ENCODE results near the gene ASTN2.

GRCh38 chr9:116479967-116480366 lies 934.9 kb downstream of the ASTN2 start:
- TF ChIP-seq, protein P1, sequence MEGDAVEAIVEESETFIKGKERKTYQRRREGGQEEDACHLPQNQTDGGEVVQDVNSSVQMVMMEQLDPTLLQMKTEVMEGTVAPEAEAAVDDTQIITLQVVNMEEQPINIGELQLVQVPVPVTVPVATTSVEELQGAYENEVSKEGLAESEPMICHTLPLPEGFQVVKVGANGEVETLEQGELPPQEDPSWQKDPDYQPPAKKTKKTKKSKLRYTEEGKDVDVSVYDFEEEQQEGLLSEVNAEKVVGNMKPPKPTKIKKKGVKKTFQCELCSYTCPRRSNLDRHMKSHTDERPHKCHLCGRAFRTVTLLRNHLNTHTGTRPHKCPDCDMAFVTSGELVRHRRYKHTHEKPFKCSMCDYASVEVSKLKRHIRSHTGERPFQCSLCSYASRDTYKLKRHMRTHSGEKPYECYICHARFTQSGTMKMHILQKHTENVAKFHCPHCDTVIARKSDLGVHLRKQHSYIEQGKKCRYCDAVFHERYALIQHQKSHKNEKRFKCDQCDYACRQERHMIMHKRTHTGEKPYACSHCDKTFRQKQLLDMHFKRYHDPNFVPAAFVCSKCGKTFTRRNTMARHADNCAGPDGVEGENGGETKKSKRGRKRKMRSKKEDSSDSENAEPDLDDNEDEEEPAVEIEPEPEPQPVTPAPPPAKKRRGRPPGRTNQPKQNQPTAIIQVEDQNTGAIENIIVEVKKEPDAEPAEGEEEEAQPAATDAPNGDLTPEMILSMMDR (IDR thresholded peaks at IDR 0.05): no peak
- TF ChIP-seq RNF2 (IDR thresholded peaks at IDR 0.05; ENCODE audit: borderline replicate concordance, low read depth): no peak
- no peak for TF ChIP-seq MYC (IDR thresholded peaks at IDR 0.05; ENCODE audit: borderline replicate concordance, low read length)
- no peak for TF ChIP-seq POLR2A (IDR thresholded peaks at IDR 0.05; ENCODE audit: low read length)
- TF ChIP-seq KDM5A (IDR thresholded peaks at IDR 0.05): no peak
- no peak for TF ChIP-seq JUN (IDR thresholded peaks at IDR 0.05)
